Measurements from ENCODE around the gene FBLN7.

FBLN7 gene

GRCh38 chr2:112159454-112159921 lies 21.3 kb downstream of the FBLN7 start:
- no peak for DNase-seq

GRCh38 chr2:112160283-112161250 lies 22.4 kb downstream of the FBLN7 start:
- DNase-seq: no peak

GRCh38 chr2:112161431-112162145 lies 23.4 kb downstream of the FBLN7 start:
- no peak for DNase-seq

- DNase-seq: no peak
Observed at GRCh38 chr2:112162341-112162740, 24.2 kb downstream of the FBLN7 start.

GRCh38 chr2:112162956-112163355 lies 24.8 kb downstream of the FBLN7 start:
- no peak for DNase-seq

GRCh38 chr2:112163541-112163981 lies 25.4 kb downstream of the FBLN7 start:
- DNase-seq: no peak

- DNase-seq: no peak
Observed at GRCh38 chr2:112164876-112165275, 26.7 kb downstream of the FBLN7 start.

- DNase-seq: no peak
Observed at GRCh38 chr2:112165296-112165695, 27.1 kb downstream of the FBLN7 start.

- DNase-seq: no peak
Observed at GRCh38 chr2:112166806-112167499, 28.8 kb downstream of the FBLN7 start.

- no peak for DNase-seq
Observed at GRCh38 chr2:112168422-112169124, 30.4 kb downstream of the FBLN7 start.

GRCh38 chr2:112170495-112170894 lies 32.3 kb downstream of the FBLN7 start:
- DNase-seq: no peak

- DNase-seq: no peak
Observed at GRCh38 chr2:112173646-112174319, 35.6 kb downstream of the FBLN7 start.

- DNase-seq: no peak
Observed at GRCh38 chr2:112174383-112174782, 36.2 kb downstream of the FBLN7 start.

- DNase-seq: no peak
Observed at GRCh38 chr2:112175333-112175732, 37.1 kb downstream of the FBLN7 start.

- no peak for DNase-seq
Observed at GRCh38 chr2:112175958-112176573, 37.9 kb downstream of the FBLN7 start.

GRCh38 chr2:112181571-112182290 lies 43.5 kb downstream of the FBLN7 start:
- peak; percentile 59 for DNase-seq

GRCh38 chr2:112182581-112183034 lies 44.4 kb downstream of the FBLN7 start:
- DNase-seq: peak; percentile 54

GRCh38 chr2:112183327-112184025 lies 45.3 kb downstream of the FBLN7 start:
- no peak for DNase-seq

- no peak for DNase-seq
Observed at GRCh38 chr2:112184121-112184520, 45.9 kb downstream of the FBLN7 start.

- DNase-seq: no peak
Observed at GRCh38 chr2:112185131-112185530, 46.9 kb downstream of the FBLN7 start.

Data from effector CD4-positive, alpha-beta T cell (primary cell).